Retinal pigment epithelial cell (primary cell): ENCODE data around the gene SH2D5.

Source experiments
- DNase-seq: peaks from one replicate; pipeline ENCODE4 v3.0.0-alpha.2; 2010; ENCODE audit warnings: low read depth
- H3K4me3 ChIP-seq: 2 replicates; pipeline ENCODE4 v1.5.1; 2011; ENCODE audit warnings: mild to moderate bottlenecking, low read length, control low read depth, moderate library complexity
- CTCF ChIP-seq: conservative IDR thresholded peaks from 2 replicates; pipeline ENCODE4 v1.5.1; 2011; ENCODE audit warnings: low read depth, low read length, control low read depth, inconsistent platforms

SH2D5 gene

GRCh38 chr1:20700636-20701215 lies 31.8 kb downstream of the SH2D5 start:
- no peak overlapping the region for H3K4me3 ChIP-seq
- DNase-seq = no peak
- no peak for TF ChIP-seq CTCF

- no peak for DNase-seq
- no peak overlapping the region for H3K4me3 ChIP-seq
- TF ChIP-seq CTCF = no peak
Measured at GRCh38 chr1:20699558-20699957, 32.9 kb downstream of the SH2D5 start.

- TF ChIP-seq CTCF = no peak
- DNase-seq = no peak
- no peak overlapping the region for H3K4me3 ChIP-seq
Measured at GRCh38 chr1:20698195-20698910, 34.1 kb downstream of the SH2D5 start.

GRCh38 chr1:20697563-20697962 lies 34.9 kb downstream of the SH2D5 start:
- TF ChIP-seq CTCF = no peak
- no peak for DNase-seq
- H3K4me3 ChIP-seq = no peak overlapping the region

- DNase-seq = peak; percentile 63
- peak overlapping the region; percentile 63 for H3K4me3 ChIP-seq
- TF ChIP-seq CTCF = peak; percentile 79
Measured at GRCh38 chr1:20696397-20697333, 35.8 kb downstream of the SH2D5 start.

- no peak overlapping the region for H3K4me3 ChIP-seq
- no peak for DNase-seq
- no peak for TF ChIP-seq CTCF
Measured at GRCh38 chr1:20695515-20695914, 37.0 kb downstream of the SH2D5 start.

GRCh38 chr1:20693623-20694022 lies 38.9 kb downstream of the SH2D5 start:
- DNase-seq = no peak
- no peak overlapping the region for H3K4me3 ChIP-seq
- no peak for TF ChIP-seq CTCF
